PC-3 (cell line): ENCODE data around the gene RERE. TPM values are rescaled to one million over a fixed set of nuclear protein-coding genes. Genes with fewer than 3 reads are reported as not detected.

Experiments
- ATAC-seq: fragments of 200-7000 bp; cut with Tn5 transposase; 2 replicates; pipeline ENCODE4 v1.9.1; 2020; ENCODE audit warnings: mild to moderate bottlenecking, moderate library complexity
- BruUV-seq: library from RNA; stranded (reverse); fragments of 400-500 nt; replicated peaks from 2 replicates; lab custom pipeline; 2021; lab: Mats Ljungman, UMichigan
- CTCF ChIA-PET: fragments of 300-600 bp; sonication (Branson Sonifier 250); formaldehyde crosslinking; loops from one replicate; lab custom pipeline; 2022; ENCODE audit warnings: antibody characterized with exemption; lab: Charles Lee
- POLR2A ChIA-PET: fragments of 300-600 bp; sonication (Branson Sonifier 250); formaldehyde crosslinking; loops from one replicate; lab custom pipeline; 2022; ENCODE audit warnings: antibody characterized with exemption; ENCODE audit not compliant: unreplicated experiment; lab: Charles Lee
- DNase-seq: peaks from one replicate; pipeline ENCODE4 v3.0.0-alpha.2; 2015
- H2AFZ ChIP-seq: fragments of 300-600 bp; sonication (generic); 2 replicates; pipeline ENCODE4 v1.6.0; 2016; ENCODE audit warnings: antibody characterized with exemption, low read length
- H3F3A ChIP-seq: fragments of 300-600 bp; sonication (generic); one replicate; pipeline ENCODE4 v1.6.0; 2017; ENCODE audit warnings: antibody characterized with exemption, low read length, control low read depth, mild to moderate bottlenecking; ENCODE audit not compliant: unreplicated experiment
- H3K27ac ChIP-seq: fragments of 300-600 bp; sonication (generic); 2 replicates; pipeline ENCODE4 v1.5.1; 2016; ENCODE audit warnings: mild to moderate bottlenecking, low read length
- H3K27me3 ChIP-seq: fragments of 300-600 bp; sonication (generic); 2 replicates; pipeline ENCODE4 v1.6.1; 2016; ENCODE audit warnings: low read length, mixed read lengths
- H3K36me3 ChIP-seq: fragments of 300-600 bp; sonication (generic); 2 replicates; pipeline ENCODE4 v1.6.1; 2016; ENCODE audit warnings: low read depth, mixed run types, low read length, mixed read lengths
- H3K4me1 ChIP-seq: fragments of 300-600 bp; sonication (generic); 2 replicates; pipeline ENCODE4 v1.5.1; 2016; ENCODE audit warnings: low read length; ENCODE audit not compliant: insufficient read depth
- H3K4me2 ChIP-seq: fragments of 300-600 bp; sonication (generic); 2 replicates; pipeline ENCODE4 v1.6.0; 2016; ENCODE audit warnings: low read length
- H3K4me3 ChIP-seq: fragments of 300-600 bp; sonication (generic); 2 replicates; pipeline ENCODE4 v1.5.1; 2016; ENCODE audit warnings: mild to moderate bottlenecking, low read length, mixed read lengths
- H3K79me2 ChIP-seq: fragments of 300-600 bp; sonication (generic); 2 replicates; pipeline ENCODE4 v1.6.1; 2017; ENCODE audit warnings: low read length, mixed read lengths
- H3K9ac ChIP-seq: fragments of 300-600 bp; sonication (generic); 2 replicates; pipeline ENCODE4 v1.6.0; 2016; ENCODE audit warnings: mild to moderate bottlenecking, low read length
- H3K9me2 ChIP-seq: fragments of 300-600 bp; sonication (generic); replicated peaks from 2 replicates; pipeline ENCODE4 v1.6.1; 2016; ENCODE audit warnings: mixed run types, low read length, mixed read lengths
- H3K9me3 ChIP-seq: fragments of 300-600 bp; sonication (generic); 2 replicates; pipeline ENCODE4 v1.6.1; 2016; ENCODE audit warnings: low read length, mixed read lengths
- H4K20me1 ChIP-seq: fragments of 300-600 bp; sonication (generic); 2 replicates; pipeline ENCODE4 v1.6.1; 2016; ENCODE audit warnings: low read length, mixed read lengths
- EZH2 ChIP-seq: fragments of 300-600 bp; sonication (generic); IDR thresholded peaks from one replicate; pipeline ENCODE4 v1.6.1; 2017; ENCODE audit warnings: antibody characterized with exemption, mild to moderate bottlenecking, low read length; ENCODE audit not compliant: unreplicated experiment
- EZH2phosphoT487 ChIP-seq: fragments of 300-600 bp; sonication (generic); IDR thresholded peaks from 2 replicates; pipeline ENCODE4 v1.6.1; 2018; ENCODE audit warnings: mild to moderate bottlenecking, antibody characterized with exemption, low read length, borderline replicate concordance
- intact Hi-C: fragments of 100-400 bp; cut with micrococcal nuclease; formaldehyde crosslinking; loops from 2 replicates; pipeline ENCODE4 v1.9.0; 2023
- total RNA-seq: library from RNA; depleted of rRNA; stranded (reverse); fragments of >200 nt; gene quantifications from 2 replicates; pipeline ENCODE4 v1.2.3, GENCODE V29; 2014
- TF ChIP-seq, protein P1 (sequence below): fragments of 300-600 bp; sonication (generic); conservative IDR thresholded peaks from 2 replicates; pipeline ENCODE4 v1.5.1; 2017; ENCODE audit warnings: antibody characterized with exemption, low read depth, mild to moderate bottlenecking, low read length

RERE gene
- total RNA-seq, 1 experiment from 2014 or later: 24.2 TPM

DNA sequence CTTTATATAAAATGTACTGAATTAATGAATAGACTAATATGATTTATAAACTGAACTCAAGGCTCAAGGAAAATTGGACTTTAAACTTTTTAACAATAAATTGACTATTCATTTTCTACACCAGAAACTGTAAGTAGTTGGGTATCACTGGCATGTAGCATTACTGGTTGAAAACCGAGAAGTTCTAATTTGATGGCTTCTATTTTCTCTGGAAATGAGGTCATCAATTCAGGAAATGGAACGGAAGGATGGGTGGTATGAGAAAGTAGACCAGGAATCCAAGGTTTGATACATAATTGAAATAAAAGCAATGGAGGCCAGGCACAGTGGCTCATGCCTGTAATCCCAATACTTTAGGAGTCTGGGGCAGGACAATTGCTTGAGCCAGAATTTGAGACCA, 50.4 kb downstream of the RERE start:
- H3K4me3 ChIP-seq: no peak overlapping the region
- no peaks in the 10 kb centered on the region for H3K27me3 ChIP-seq
- POLR2A ChIA-PET: interaction anchor here (0.6 kb wide), 1 partner anchor 154 kb away, joined by 4 read pairs; no protein-coding TSS in a partner anchor
- no peaks in the 10 kb centered on the region for H3K4me1 ChIP-seq
- no peaks in the 10 kb centered on the region for H3K36me3 ChIP-seq
- H3K27ac ChIP-seq: no peak overlapping the region
- H3K79me2 ChIP-seq: no peaks in the 10 kb centered on the region
- no peaks in the 10 kb centered on the region for H3K9me3 ChIP-seq
- intact Hi-C loops: no loop called here
- BruUV-seq: no TSS peak
- no peak overlapping the region for H2AFZ ChIP-seq
- no peak overlapping the region for H3K4me2 ChIP-seq
- no peaks in the 10 kb centered on the region for H3F3A ChIP-seq
- no peaks in the 10 kb centered on the region for H4K20me1 ChIP-seq
- DNase-seq (no peak), ATAC-seq (no peak)
- H3K9me2 ChIP-seq: no peaks in the 10 kb centered on the region
- H3K9ac ChIP-seq: no peak overlapping the region
- CTCF ChIA-PET: no interaction called here
- TF ChIP-seq EZH2: no peak
- TF ChIP-seq, protein P1, sequence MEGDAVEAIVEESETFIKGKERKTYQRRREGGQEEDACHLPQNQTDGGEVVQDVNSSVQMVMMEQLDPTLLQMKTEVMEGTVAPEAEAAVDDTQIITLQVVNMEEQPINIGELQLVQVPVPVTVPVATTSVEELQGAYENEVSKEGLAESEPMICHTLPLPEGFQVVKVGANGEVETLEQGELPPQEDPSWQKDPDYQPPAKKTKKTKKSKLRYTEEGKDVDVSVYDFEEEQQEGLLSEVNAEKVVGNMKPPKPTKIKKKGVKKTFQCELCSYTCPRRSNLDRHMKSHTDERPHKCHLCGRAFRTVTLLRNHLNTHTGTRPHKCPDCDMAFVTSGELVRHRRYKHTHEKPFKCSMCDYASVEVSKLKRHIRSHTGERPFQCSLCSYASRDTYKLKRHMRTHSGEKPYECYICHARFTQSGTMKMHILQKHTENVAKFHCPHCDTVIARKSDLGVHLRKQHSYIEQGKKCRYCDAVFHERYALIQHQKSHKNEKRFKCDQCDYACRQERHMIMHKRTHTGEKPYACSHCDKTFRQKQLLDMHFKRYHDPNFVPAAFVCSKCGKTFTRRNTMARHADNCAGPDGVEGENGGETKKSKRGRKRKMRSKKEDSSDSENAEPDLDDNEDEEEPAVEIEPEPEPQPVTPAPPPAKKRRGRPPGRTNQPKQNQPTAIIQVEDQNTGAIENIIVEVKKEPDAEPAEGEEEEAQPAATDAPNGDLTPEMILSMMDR: no peak
- TF ChIP-seq EZH2phosphoT487: no peak

- no peak overlapping the region for H2AFZ ChIP-seq
- no peak overlapping the region for H3K4me3 ChIP-seq
- intact Hi-C loops: no loop called here
- no peaks in the 10 kb centered on the region for H4K20me1 ChIP-seq
- H3K79me2 ChIP-seq: no peaks in the 10 kb centered on the region
- H3K27ac ChIP-seq: no peak overlapping the region
- H3F3A ChIP-seq: no peaks in the 10 kb centered on the region
- TF ChIP-seq, protein P1: no peak
- TF ChIP-seq EZH2 (no peak), EZH2phosphoT487 (no peak)
- no peak overlapping the region for H3K9ac ChIP-seq
- H3K27me3 ChIP-seq: no peaks in the 10 kb centered on the region
- no peaks in the 10 kb centered on the region for H3K4me1 ChIP-seq
- H3K9me3 ChIP-seq: no peaks in the 10 kb centered on the region
- no TSS peak for BruUV-seq
- DNase-seq (no peak), ATAC-seq (no peak)
- POLR2A ChIA-PET: no interaction called here
- no peak overlapping the region for H3K4me2 ChIP-seq
- H3K36me3 ChIP-seq: no peaks in the 10 kb centered on the region
- no peaks in the 10 kb centered on the region for H3K9me2 ChIP-seq
- CTCF ChIA-PET: no interaction called here
These were observed 52.2 kb downstream of the RERE start for GRCh38 chr1:8765198-8765597.

GRCh38 chr1:8764293-8764937, 53.0 kb downstream of the RERE start:
- Histone ChIP-seq H2AFZ (no peak overlapping the region), H3K4me2 (no peak overlapping the region), H3K4me1 (no peaks in the 10 kb centered on the region), H3K9me3 (no peaks in the 10 kb centered on the region), H3K9me2 (no peaks in the 10 kb centered on the region), H3K9ac (no peak overlapping the region), H3F3A (no peaks in the 10 kb centered on the region), H3K4me3 (no peak overlapping the region), H3K27ac (no peak overlapping the region), H3K27me3 (no peaks in the 10 kb centered on the region), H3K79me2 (no peaks in the 10 kb centered on the region), H3K36me3 (no peaks in the 10 kb centered on the region), H4K20me1 (no peaks in the 10 kb centered on the region)
- TF ChIP-seq, protein P1: no peak
- TF ChIP-seq EZH2: no peak
- TF ChIP-seq EZH2phosphoT487: no peak
- DNase-seq (no peak), ATAC-seq (no peak)
- CTCF ChIA-PET: no interaction called here
- intact Hi-C loops: no loop called here
- no TSS peak for BruUV-seq
- POLR2A ChIA-PET: no interaction called here
